H1 (cell line): ENCODE measurements around the gene NEB. TPM values are rescaled to one million over a fixed set of nuclear protein-coding genes. Genes with fewer than 3 reads are reported as not detected.

Source experiments
- CTCF ChIA-PET: fragments of 300-600 bp; sonication (Branson Sonifier 250); formaldehyde crosslinking; loops from one replicate; lab custom pipeline; 2021; ENCODE audit not compliant: partially characterized antibody; lab: Charles Lee
- POLR2A ChIA-PET: fragments of 300-600 bp; sonication (Branson Sonifier 250); formaldehyde crosslinking; loops from one replicate; lab custom pipeline; 2021; ENCODE audit warnings: inconsistent platforms; ENCODE audit not compliant: partially characterized antibody; lab: Charles Lee
- DNase-seq, 2 experiments: peaks; one replicate each; pipeline versions ENCODE4 v3.0.0 to v3.0.0-alpha.2; 2010 to 2022; ENCODE audit warnings: low spot score in 2 of 2, low read depth in 1 of 2, mixed read lengths in 1 of 2
- FAIRE-seq: peaks from 2 replicates; lab custom pipeline; 2011; peaks lifted over from hg19 to GRCh38; lab: Jason Lieb, UNC
- H2AFZ ChIP-seq: 2 replicates; pipeline ENCODE4 v1.8.1; 2012; ENCODE audit warnings: low read length, inconsistent platforms
- H2AK5ac ChIP-seq: 2 replicates; pipeline ENCODE4 v1.6.1; 2013; ENCODE audit warnings: low read depth, low read length
- H2BK120ac ChIP-seq: replicated peaks from 2 replicates; pipeline ENCODE3; 2013; ENCODE audit warnings: low read depth, low read length, inconsistent platforms
- H2BK12ac ChIP-seq: 2 replicates; pipeline ENCODE4 v1.6.1; 2013; ENCODE audit warnings: low read depth, low read length
- H2BK15ac ChIP-seq: 2 replicates; pipeline ENCODE4 v1.6.1; 2013; ENCODE audit warnings: low read length
- H2BK20ac ChIP-seq: 2 replicates; pipeline ENCODE4 v1.6.1; 2013; ENCODE audit warnings: low read length
- H2BK5ac ChIP-seq: 2 replicates; pipeline ENCODE4 v1.6.1; 2013; ENCODE audit warnings: low read depth, low read length
- H3K14ac ChIP-seq: 2 replicates; pipeline ENCODE4 v1.6.1; 2013; ENCODE audit warnings: inconsistent platforms; ENCODE audit not compliant: insufficient read length
- H3K18ac ChIP-seq: 2 replicates; pipeline ENCODE4 v1.6.1; 2013; ENCODE audit warnings: low read length; ENCODE audit errors: extremely low read depth
- H3K23ac ChIP-seq: 2 replicates; pipeline ENCODE4 v1.6.1; 2013; ENCODE audit warnings: inconsistent platforms; ENCODE audit not compliant: insufficient read length
- H3K23me2 ChIP-seq: 2 replicates; pipeline ENCODE4 v1.6.1; 2013; ENCODE audit warnings: low read depth, low read length
- H3K27ac ChIP-seq: 2 replicates; pipeline ENCODE4 v1.6.1; 2011; ENCODE audit warnings: low read depth, low read length, inconsistent platforms
- H3K27me3 ChIP-seq, 4 experiments: replicated peaks in 1 of 4; 1 replicate in 1 of 4; 2 replicates in 3 of 4; pipeline versions ENCODE4 v1.6.1 to v1.8.1; 2011 to 2013; ENCODE audit warnings: low read length in 3 of 4, mild to moderate bottlenecking in 3 of 4, inconsistent platforms in 2 of 4, mixed read lengths in 2 of 4, moderate library complexity in 1 of 4; ENCODE audit not compliant: control insufficient read depth in 3 of 4, insufficient read depth in 3 of 4; ENCODE audit errors: extremely low read depth in 1 of 4
- H3K36me3 ChIP-seq, 4 experiments: 2 replicates each; pipeline versions ENCODE4 v1.6.1 to v1.8.1; 2011 to 2013; ENCODE audit warnings: mild to moderate bottlenecking in 4 of 4, low read length in 3 of 4, moderate library complexity in 2 of 4, control low read depth in 1 of 4, inconsistent platforms in 1 of 4; ENCODE audit not compliant: insufficient read depth in 4 of 4, control insufficient read depth in 2 of 4
- H3K4ac ChIP-seq: replicated peaks from 2 replicates; pipeline ENCODE3; 2013; ENCODE audit warnings: low read length, low read depth, mixed read lengths, inconsistent platforms; ENCODE audit not compliant: insufficient read length
- H3K4me1 ChIP-seq, 4 experiments: replicated peaks in 1 of 4; 1 replicate in 1 of 4; 2 replicates in 3 of 4; pipeline versions ENCODE4 v1.6.1 to v1.8.1; 2011 to 2013; ENCODE audit warnings: low read length in 3 of 4, inconsistent platforms in 2 of 4, mixed read lengths in 1 of 4; ENCODE audit not compliant: insufficient read depth in 4 of 4, control insufficient read depth in 3 of 4
- H3K4me2 ChIP-seq, 2 experiments: 2 replicates each; pipeline versions ENCODE4 v1.6.1 to v1.8.1; 2011 to 2013; ENCODE audit warnings: low read depth in 2 of 2, low read length in 2 of 2, control low read depth in 1 of 2, inconsistent platforms in 1 of 2, mild to moderate bottlenecking in 1 of 2; ENCODE audit not compliant: insufficient read depth in 1 of 2
- H3K4me3 ChIP-seq, 4 experiments: fragments of 200-600, 300-600 bp in 1 of 4; sonication (generic), shearing (Covaris generic), sonication (Bioruptor Twin) in 1 of 4; 2 replicates each; pipeline versions ENCODE4 v1.5.1 to v1.8.1; 2011 to 2016; ENCODE audit warnings: low read length in 4 of 4, low read depth in 3 of 4, control low read depth in 2 of 4, inconsistent platforms in 2 of 4, mild to moderate bottlenecking in 2 of 4, mixed read lengths in 1 of 4, moderate library complexity in 1 of 4; ENCODE audit not compliant: insufficient read depth in 2 of 4; ENCODE audit errors: extremely low read depth in 1 of 4
- H3K56ac ChIP-seq: replicated peaks from 2 replicates; pipeline ENCODE3; 2013; ENCODE audit warnings: low read depth, mild to moderate bottlenecking, mixed read lengths, low read length, inconsistent platforms; ENCODE audit not compliant: insufficient read length
- H3K79me1 ChIP-seq: 2 replicates; pipeline ENCODE4 v1.6.1; 2013; ENCODE audit warnings: low read depth, low read length, control low read depth
- H3K79me2 ChIP-seq, 2 experiments: 2 replicates each; pipeline versions ENCODE4 v1.6.1 to v1.8.1; 2012 to 2013; ENCODE audit warnings: low read length in 2 of 2, mild to moderate bottlenecking in 2 of 2, inconsistent platforms in 1 of 2; ENCODE audit not compliant: insufficient read depth in 2 of 2, control insufficient read depth in 1 of 2
- H3K9ac ChIP-seq, 4 experiments: replicated peaks in 1 of 4; 1 replicate in 1 of 4; 2 replicates in 3 of 4; pipeline versions ENCODE4 v1.6.1 to v1.8.1; 2011 to 2013; ENCODE audit warnings: low read depth in 3 of 4, low read length in 3 of 4, control low read depth in 2 of 4, mild to moderate bottlenecking in 2 of 4, moderate library complexity in 2 of 4, inconsistent platforms in 1 of 4; ENCODE audit errors: extremely low read depth in 1 of 4
- H3K9me3 ChIP-seq, 2 experiments: 2 replicates each; pipeline versions ENCODE4 v1.6.1 to v1.8.1; 2012 to 2013; ENCODE audit warnings: mild to moderate bottlenecking in 2 of 2, moderate library complexity in 2 of 2, control low read depth in 1 of 2, inconsistent platforms in 1 of 2, low read depth in 1 of 2, low read length in 1 of 2, mixed read lengths in 1 of 2; ENCODE audit not compliant: insufficient read depth in 2 of 2
- H4K20me1 ChIP-seq, 2 experiments: replicated peaks in 1 of 2; 2 replicates each; pipeline versions ENCODE3 to v1.8.1; 2011 to 2013; ENCODE audit warnings: inconsistent platforms in 2 of 2, low read length in 2 of 2, mild to moderate bottlenecking in 1 of 2; ENCODE audit not compliant: insufficient read depth in 2 of 2, control insufficient read depth in 1 of 2
- H4K5ac ChIP-seq: 2 replicates; pipeline ENCODE4 v1.6.1; 2013; ENCODE audit warnings: low read length, low read depth, mixed read lengths, inconsistent platforms; ENCODE audit not compliant: insufficient read length
- H4K8ac ChIP-seq: 2 replicates; pipeline ENCODE4 v1.8.0; 2013; ENCODE audit warnings: mild to moderate bottlenecking, moderate library complexity, low read length, inconsistent platforms; ENCODE audit not compliant: insufficient read depth; ENCODE audit errors: extremely low read depth
- H4K91ac ChIP-seq: replicated peaks from 2 replicates; pipeline ENCODE3; 2013; ENCODE audit warnings: low read length, mixed read lengths, inconsistent platforms; ENCODE audit not compliant: insufficient read length
- SIX5 ChIP-seq: IDR thresholded peaks from 2 replicates; pipeline ENCODE4 v1.6.1; 2011; ENCODE audit warnings: mild to moderate bottlenecking, low read depth, low read length
- WGBS, 2 experiments: shearing (Covaris generic) in 1 of 2; methylation state at CpG; one replicate each; pipeline versions ENCODE4 v1.1.6 to v1.1.7; 2013 to 2015; ENCODE audit warnings: low lambda C conversion rate in 2 of 2, mixed read lengths in 2 of 2, inconsistent platforms in 1 of 2, low coverage in 1 of 2, missing lambda C conversion rate in 1 of 2; ENCODE audit not compliant: insufficient replicate concordance in 2 of 2, insufficient coverage in 1 of 2, insufficient read length in 1 of 2; ENCODE audit errors: extremely low coverage in 1 of 2, missing lambda C conversion rate in 1 of 2; 5-methylcytosine and 5-hydroxymethylcytosine counted together
- polyA plus RNA-seq, 7 experiments: library from polyadenylated mRNA; depleted of rRNA in 3 of 7; stranded (reverse) in 5 of 7; unstranded in 2 of 7; fragments of >200 nt in 5 of 7; fragments of 200-250 nt in 2 of 7; gene quantifications; 1 replicate in 5 of 7; 2 replicates in 1 of 7; 4 replicates in 1 of 7; pipeline versions ENCODE4 v1.2.1 to v1.2.3, GENCODE V29; 2011 to 2013; ENCODE audit warnings: missing spikeins in 2 of 7, mixed read lengths in 2 of 7
- total RNA-seq: library from RNA; stranded (reverse); fragmentation: NEBNext Ultra II Directional; extraction: Animal tissue kit (Norgen Biotek cat#: 25700); gene quantifications from 2 replicates; pipeline ENCODE4 v1.2.1, GENCODE V29; 2021

The NEB gene
- total and polyA plus RNA-seq, 2 of the 8 experiments (the other 6 are each of a cell fraction or from before 2014, with no cell fraction given): 1.4 to 2.5 TPM

DNA sequence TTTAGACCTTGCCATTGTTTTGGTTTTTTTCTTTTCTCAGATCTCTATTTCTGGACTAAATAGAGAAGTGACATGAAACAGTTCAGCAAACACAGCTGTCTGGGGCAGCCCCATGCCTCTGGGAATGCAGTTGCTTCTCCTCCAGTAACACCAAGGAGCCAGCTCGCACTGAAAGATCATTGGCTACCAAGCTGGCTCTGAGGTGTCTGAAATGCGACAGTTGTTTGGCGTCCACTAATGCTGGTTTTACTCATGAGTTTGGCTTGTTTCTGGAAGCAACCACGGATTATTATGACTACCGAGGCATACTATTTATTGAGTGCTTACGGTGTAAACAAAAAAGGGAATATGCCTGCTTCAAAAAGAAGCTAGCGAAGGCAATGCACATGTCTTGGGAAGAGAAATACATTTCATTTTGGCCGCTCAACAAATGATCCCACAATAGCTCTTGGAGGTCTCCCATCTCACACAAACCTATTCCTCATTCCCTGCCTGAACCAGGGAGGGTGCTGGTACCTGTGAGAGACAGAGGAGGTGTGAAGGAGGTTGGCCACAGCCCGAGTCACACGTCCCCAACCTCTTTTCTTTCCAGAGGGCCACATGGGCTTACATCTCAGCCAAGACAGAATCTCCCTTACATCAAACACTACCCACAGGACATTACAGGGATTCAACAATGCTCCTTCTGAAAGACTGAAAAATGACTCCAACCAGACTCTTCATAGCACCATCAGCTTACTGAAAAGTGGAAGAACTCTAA, 37.5 kb upstream of the NEB start:
- ChIA-PET CTCF (interaction anchor here (0.6 to 0.7 kb wide), 2 partner anchors 75 to 254 kb away, joined by 3 to 4 read pairs; no protein-coding TSS in a partner anchor), POLR2A (no interaction called here)
- H2BK20ac ChIP-seq: no peak overlapping the region
- no peak overlapping the region for H2BK12ac ChIP-seq
- no peaks in the 10 kb centered on the region for H3K27me3 ChIP-seq
- no peak overlapping the region for H4K8ac ChIP-seq
- H3K4me3 ChIP-seq: no peak overlapping the region
- H4K5ac ChIP-seq: no peak overlapping the region
- no peak overlapping the region for H3K4ac ChIP-seq
- no peak overlapping the region for H4K91ac ChIP-seq
- no peak overlapping the region for H3K14ac ChIP-seq
- no peak overlapping the region for H2BK5ac ChIP-seq
- no peak overlapping the region for H3K56ac ChIP-seq
- H2BK15ac ChIP-seq: no peak overlapping the region
- H3K4me2 ChIP-seq: no peak overlapping the region
- no peaks in the 10 kb centered on the region for H3K79me1 ChIP-seq
- H3K23me2 ChIP-seq: no peaks in the 10 kb centered on the region
- H2AFZ ChIP-seq: no peak overlapping the region
- peaks cover 0 to 2% (median 0%) of the 10 kb centered on the region in 4 experiments; a peak in 1 of 8 replicates for H3K36me3 ChIP-seq
- no peak overlapping the region for H2BK120ac ChIP-seq
- no peak overlapping the region for H3K9ac ChIP-seq
- DNase-seq (no peak), FAIRE-seq (no peak)
- 91% methylated on average over 10 of the region's 10 CpGs; no CpG with 5 or more reads in 1 of the 2 experiments for WGBS, 2 experiments
- H3K9me3 ChIP-seq: no peaks in the 10 kb centered on the region
- H3K23ac ChIP-seq: no peak overlapping the region
- no peaks in the 10 kb centered on the region for H3K79me2 ChIP-seq
- H4K20me1 ChIP-seq: no peaks in the 10 kb centered on the region
- H3K27ac ChIP-seq: no peak overlapping the region
- no peaks in the 10 kb centered on the region for H3K4me1 ChIP-seq
- H3K18ac ChIP-seq: no peak overlapping the region
- H2AK5ac ChIP-seq: no peak overlapping the region
- no peak for TF ChIP-seq SIX5
